ENCODE results near the gene GPR108. TPM values are rescaled to one million over a fixed set of nuclear protein-coding genes. Genes with fewer than 3 reads are reported as not detected.

The GPR108 gene
- total and polyA plus RNA-seq, 2 of the 13 experiments (the other 11 are each of a cell fraction or from before 2014, with no cell fraction given), result 36.4 to 63.0 TPM

DNA sequence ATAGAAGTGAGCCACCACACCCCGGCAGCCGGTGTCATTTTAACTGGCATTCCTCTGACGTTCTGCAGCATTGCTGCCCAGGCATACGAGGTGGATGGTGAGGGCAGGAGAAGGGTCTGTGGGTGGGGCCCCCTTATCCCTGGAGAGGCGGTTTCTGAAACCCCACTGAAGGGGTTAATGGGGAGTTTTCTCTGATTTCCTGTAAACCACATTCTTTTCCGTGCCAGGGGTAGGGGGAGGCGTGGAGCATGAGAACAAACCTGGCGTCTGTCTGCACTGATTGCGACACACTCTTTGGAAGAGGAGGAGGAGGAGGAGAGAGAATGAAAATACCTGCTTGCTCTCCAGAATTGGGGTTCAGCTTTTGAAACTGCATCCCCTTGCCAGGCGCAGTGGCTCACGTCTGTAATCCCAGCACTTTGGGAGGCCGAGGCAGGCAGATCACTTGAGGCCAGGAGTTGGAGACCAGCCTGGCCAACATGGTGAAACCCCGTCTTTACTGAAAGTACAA is 14.2 kb downstream of the GPR108 start (continued):
- TF ChIP-seq, protein P1, sequence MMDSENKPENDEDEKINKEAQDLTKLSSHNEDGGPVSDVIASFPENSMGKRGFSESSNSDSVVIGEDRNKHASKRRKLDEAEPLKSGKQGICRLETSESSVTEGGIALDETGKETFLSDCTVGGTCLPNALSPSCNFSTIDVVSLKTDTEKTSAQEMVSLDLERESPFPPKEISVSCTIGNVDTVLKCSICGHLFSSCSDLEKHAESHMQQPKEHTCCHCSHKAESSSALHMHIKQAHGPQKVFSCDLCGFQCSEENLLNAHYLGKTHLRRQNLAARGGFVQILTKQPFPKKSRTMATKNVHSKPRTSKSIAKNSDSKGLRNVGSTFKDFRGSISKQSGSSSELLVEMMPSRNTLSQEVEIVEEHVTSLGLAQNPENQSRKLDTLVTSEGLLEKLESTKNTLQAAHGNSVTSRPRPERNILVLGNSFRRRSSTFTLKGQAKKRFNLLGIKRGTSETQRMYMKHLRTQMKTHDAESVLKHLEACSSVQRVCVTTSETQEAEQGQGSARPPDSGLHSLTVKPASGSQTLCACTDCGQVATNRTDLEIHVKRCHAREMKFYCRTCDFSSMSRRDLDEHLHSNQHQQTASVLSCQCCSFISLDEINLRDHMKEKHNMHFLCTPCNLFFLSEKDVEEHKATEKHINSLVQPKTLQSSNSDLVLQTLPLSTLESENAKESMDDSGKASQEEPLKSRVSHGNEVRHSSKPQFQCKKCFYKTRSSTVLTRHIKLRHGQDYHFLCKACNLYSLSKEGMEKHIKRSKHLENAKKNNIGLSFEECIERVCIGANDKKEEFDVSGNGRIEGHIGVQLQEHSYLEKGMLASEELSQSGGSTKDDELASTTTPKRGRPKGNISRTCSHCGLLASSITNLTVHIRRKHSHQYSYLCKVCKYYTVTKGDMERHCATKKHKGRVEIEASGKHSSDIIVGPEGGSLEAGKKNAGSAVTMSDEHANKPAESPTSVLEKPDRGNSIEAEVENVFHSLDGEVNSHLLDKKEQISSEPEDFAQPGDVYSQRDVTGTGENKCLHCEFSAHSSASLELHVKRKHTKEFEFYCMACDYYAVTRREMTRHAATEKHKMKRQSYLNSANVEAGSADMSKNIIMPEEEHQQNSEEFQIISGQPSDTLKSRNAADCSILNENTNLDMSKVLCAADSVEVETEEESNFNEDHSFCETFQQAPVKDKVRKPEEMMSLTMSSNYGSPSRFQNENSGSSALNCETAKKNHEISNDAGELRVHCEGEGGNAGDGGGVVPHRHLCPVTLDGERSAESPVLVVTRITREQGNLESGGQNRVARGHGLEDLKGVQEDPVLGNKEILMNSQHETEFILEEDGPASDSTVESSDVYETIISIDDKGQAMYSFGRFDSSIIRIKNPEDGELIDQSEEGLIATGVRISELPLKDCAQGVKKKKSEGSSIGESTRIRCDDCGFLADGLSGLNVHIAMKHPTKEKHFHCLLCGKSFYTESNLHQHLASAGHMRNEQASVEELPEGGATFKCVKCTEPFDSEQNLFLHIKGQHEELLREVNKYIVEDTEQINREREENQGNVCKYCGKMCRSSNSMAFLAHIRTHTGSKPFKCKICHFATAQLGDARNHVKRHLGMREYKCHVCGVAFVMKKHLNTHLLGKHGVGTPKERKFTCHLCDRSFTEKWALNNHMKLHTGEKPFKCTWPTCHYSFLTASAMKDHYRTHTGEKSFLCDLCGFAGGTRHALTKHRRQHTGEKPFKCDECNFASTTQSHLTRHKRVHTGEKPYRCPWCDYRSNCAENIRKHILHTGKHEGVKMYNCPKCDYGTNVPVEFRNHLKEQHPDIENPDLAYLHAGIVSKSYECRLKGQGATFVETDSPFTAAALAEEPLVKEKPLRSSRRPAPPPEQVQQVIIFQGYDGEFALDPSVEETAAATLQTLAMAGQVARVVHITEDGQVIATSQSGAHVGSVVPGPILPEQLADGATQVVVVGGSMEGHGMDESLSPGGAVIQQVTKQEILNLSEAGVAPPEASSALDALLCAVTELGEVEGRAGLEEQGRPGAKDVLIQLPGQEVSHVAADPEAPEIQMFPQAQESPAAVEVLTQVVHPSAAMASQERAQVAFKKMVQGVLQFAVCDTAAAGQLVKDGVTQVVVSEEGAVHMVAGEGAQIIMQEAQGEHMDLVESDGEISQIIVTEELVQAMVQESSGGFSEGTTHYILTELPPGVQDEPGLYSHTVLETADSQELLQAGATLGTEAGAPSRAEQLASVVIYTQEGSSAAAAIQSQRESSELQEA (CRISPR knock-in tag; IDR thresholded peaks at IDR 0.05; ENCODE audit: not compliant biosample characterization), result no peak
- peak; percentile 85 for TF ChIP-seq SMAD3 (CRISPR knock-in tag; IDR thresholded peaks at IDR 0.05)
- TF ChIP-seq ZNF569 (CRISPR knock-in tag; IDR thresholded peaks at IDR 0.05; ENCODE audit: borderline replicate concordance), result no peak
- TF ChIP-seq, protein P2, sequence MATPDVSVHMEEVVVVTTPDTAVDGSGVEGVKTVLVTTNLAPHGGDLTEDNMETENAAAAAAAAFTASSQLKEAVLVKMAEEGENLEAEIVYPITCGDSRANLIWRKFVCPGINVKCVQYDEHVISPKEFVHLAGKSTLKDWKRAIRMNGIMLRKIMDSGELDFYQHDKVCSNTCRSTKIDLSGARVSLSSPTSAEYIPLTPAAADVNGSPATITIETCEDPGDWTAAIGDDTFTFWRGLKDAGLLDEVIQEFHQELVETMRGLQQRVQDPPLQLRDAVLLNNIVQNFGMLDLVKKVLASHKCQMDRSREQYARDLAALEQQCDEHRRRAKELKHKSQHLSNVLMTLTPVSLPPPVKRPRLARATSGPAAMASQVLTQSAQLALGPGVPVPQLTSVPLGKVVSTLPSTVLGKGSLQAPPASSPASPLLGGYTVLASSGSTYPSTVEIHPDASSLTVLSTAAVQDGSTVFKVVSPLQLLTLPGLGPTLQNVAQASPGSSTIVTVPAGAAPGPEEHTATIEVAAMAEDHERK (CRISPR knock-in tag; IDR thresholded peaks at IDR 0.05; ENCODE audit: low read depth), result no peak
- TF ChIP-seq, protein P3, sequence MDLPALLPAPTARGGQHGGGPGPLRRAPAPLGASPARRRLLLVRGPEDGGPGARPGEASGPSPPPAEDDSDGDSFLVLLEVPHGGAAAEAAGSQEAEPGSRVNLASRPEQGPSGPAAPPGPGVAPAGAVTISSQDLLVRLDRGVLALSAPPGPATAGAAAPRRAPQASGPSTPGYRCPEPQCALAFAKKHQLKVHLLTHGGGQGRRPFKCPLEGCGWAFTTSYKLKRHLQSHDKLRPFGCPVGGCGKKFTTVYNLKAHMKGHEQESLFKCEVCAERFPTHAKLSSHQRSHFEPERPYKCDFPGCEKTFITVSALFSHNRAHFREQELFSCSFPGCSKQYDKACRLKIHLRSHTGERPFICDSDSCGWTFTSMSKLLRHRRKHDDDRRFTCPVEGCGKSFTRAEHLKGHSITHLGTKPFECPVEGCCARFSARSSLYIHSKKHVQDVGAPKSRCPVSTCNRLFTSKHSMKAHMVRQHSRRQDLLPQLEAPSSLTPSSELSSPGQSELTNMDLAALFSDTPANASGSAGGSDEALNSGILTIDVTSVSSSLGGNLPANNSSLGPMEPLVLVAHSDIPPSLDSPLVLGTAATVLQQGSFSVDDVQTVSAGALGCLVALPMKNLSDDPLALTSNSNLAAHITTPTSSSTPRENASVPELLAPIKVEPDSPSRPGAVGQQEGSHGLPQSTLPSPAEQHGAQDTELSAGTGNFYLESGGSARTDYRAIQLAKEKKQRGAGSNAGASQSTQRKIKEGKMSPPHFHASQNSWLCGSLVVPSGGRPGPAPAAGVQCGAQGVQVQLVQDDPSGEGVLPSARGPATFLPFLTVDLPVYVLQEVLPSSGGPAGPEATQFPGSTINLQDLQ (CRISPR knock-in tag; IDR thresholded peaks at IDR 0.05), result no peak
- no peak for TF ChIP-seq SATB2 (CRISPR knock-in tag; IDR thresholded peaks at IDR 0.05)
- TF ChIP-seq IKZF1 (IDR thresholded peaks at IDR 0.05), result no peak
- TF ChIP-seq, protein P4, sequence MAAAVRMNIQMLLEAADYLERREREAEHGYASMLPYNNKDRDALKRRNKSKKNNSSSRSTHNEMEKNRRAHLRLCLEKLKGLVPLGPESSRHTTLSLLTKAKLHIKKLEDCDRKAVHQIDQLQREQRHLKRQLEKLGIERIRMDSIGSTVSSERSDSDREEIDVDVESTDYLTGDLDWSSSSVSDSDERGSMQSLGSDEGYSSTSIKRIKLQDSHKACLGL (CRISPR knock-in tag; IDR thresholded peaks at IDR 0.05), result no peak
- no peak for TF ChIP-seq ATRX (CRISPR knock-in tag; IDR thresholded peaks at IDR 0.05; ENCODE audit: borderline replicate concordance)
- TF ChIP-seq, protein P5, sequence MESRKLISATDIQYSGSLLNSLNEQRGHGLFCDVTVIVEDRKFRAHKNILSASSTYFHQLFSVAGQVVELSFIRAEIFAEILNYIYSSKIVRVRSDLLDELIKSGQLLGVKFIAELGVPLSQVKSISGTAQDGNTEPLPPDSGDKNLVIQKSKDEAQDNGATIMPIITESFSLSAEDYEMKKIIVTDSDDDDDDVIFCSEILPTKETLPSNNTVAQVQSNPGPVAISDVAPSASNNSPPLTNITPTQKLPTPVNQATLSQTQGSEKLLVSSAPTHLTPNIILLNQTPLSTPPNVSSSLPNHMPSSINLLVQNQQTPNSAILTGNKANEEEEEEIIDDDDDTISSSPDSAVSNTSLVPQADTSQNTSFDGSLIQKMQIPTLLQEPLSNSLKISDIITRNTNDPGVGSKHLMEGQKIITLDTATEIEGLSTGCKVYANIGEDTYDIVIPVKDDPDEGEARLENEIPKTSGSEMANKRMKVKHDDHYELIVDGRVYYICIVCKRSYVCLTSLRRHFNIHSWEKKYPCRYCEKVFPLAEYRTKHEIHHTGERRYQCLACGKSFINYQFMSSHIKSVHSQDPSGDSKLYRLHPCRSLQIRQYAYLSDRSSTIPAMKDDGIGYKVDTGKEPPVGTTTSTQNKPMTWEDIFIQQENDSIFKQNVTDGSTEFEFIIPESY (CRISPR knock-in tag; IDR thresholded peaks at IDR 0.05), result no peak; the same call in 1 of the 2 replicates
- TF ChIP-seq ZNF180 (CRISPR knock-in tag; IDR thresholded peaks at IDR 0.05; ENCODE audit: borderline replicate concordance, low read depth), result no peak
- no peak for TF ChIP-seq ZNF260 (CRISPR knock-in tag; IDR thresholded peaks at IDR 0.05; ENCODE audit: borderline replicate concordance, low read depth)
- TF ChIP-seq ZNF24 (IDR thresholded peaks at IDR 0.05), result no peak
- TF ChIP-seq ZNF34 (CRISPR knock-in tag; IDR thresholded peaks at IDR 0.05; ENCODE audit: borderline replicate concordance), result 0 out of 2 replicates have a peak, but pooled peaks have one; percentile 25
- TF ChIP-seq ZNF816 (CRISPR knock-in tag; IDR thresholded peaks at IDR 0.05; ENCODE audit: borderline replicate concordance), result no peak
